ENCODE data around the gene PPP1R9B. TPM values are rescaled to one million over a fixed set of nuclear protein-coding genes. Genes with fewer than 3 reads are reported as not detected.

PPP1R9B gene
- total RNA-seq, 1 donor from 2014 or later, result 103 TPM

- ATAC-seq, result no peak
- H3K4me1 ChIP-seq, result peaks cover 5% of the 10 kb centered on the region
- intact Hi-C loops (cut with DNase I), result no loop called here
- no peaks in the 10 kb centered on the region for H3K9me3 ChIP-seq
- H3K36me3 ChIP-seq, result peaks cover 21% of the 10 kb centered on the region
- no peaks in the 10 kb centered on the region for H3K27me3 ChIP-seq
- no peak for DNase-seq
- TF ChIP-seq CTCF (IDR thresholded peaks at IDR 0.05), result no peak
- no peak overlapping the region for H3K4me3 ChIP-seq
- no peak overlapping the region for H3K27ac ChIP-seq
Observed at GRCh38 chr17:50108556-50108955, 41.9 kb downstream of the PPP1R9B start.

- peaks cover 21% of the 10 kb centered on the region for H3K36me3 ChIP-seq
- no peaks in the 10 kb centered on the region for H3K9me3 ChIP-seq
- H3K27me3 ChIP-seq, result no peaks in the 10 kb centered on the region
- intact Hi-C loops (cut with DNase I), result no loop called here
- ATAC-seq (no peak), DNase-seq (no peak)
- no peak for TF ChIP-seq CTCF (IDR thresholded peaks at IDR 0.05)
- H3K4me3 ChIP-seq, result no peak overlapping the region
- H3K27ac ChIP-seq, result no peak overlapping the region
- H3K4me1 ChIP-seq, result peaks cover 5% of the 10 kb centered on the region
Observed at GRCh38 chr17:50107790-50108414, 42.6 kb downstream of the PPP1R9B start.

- Histone ChIP-seq H3K27me3 (no peaks in the 10 kb centered on the region), H3K27ac (no peak overlapping the region), H3K9me3 (no peaks in the 10 kb centered on the region), H3K36me3 (peaks cover 21% of the 10 kb centered on the region), H3K4me3 (no peak overlapping the region), H3K4me1 (peaks cover 12% of the 10 kb centered on the region)
- intact Hi-C loops (cut with DNase I), result no loop called here
- DNase-seq, result no peak
- ATAC-seq, result no peak
- no peak for TF ChIP-seq CTCF (IDR thresholded peaks at IDR 0.05)
Observed at GRCh38 chr17:50106393-50107131, 43.9 kb downstream of the PPP1R9B start.

- peaks cover 12% of the 10 kb centered on the region for H3K4me1 ChIP-seq
- no peaks in the 10 kb centered on the region for H3K27me3 ChIP-seq
- intact Hi-C loops (cut with DNase I), result no loop called here
- TF ChIP-seq CTCF (IDR thresholded peaks at IDR 0.05), result no peak
- no peak for DNase-seq
- H3K9me3 ChIP-seq, result no peaks in the 10 kb centered on the region
- peaks cover 21% of the 10 kb centered on the region for H3K36me3 ChIP-seq
- H3K4me3 ChIP-seq, result no peak overlapping the region
- no peak overlapping the region for H3K27ac ChIP-seq
- ATAC-seq, result no peak
Observed at GRCh38 chr17:50105811-50106210, 44.7 kb downstream of the PPP1R9B start.

- Histone ChIP-seq H3K4me3 (no peak overlapping the region), H3K27me3 (no peaks in the 10 kb centered on the region), H3K36me3 (peaks cover 34% of the 10 kb centered on the region), H3K27ac (no peak overlapping the region), H3K9me3 (no peaks in the 10 kb centered on the region), H3K4me1 (peaks cover 15% of the 10 kb centered on the region)
- ATAC-seq (no peak), DNase-seq (no peak)
- intact Hi-C loops (cut with DNase I), result no loop called here
- no peak for TF ChIP-seq CTCF (IDR thresholded peaks at IDR 0.05)
Observed at GRCh38 chr17:50103941-50104340, 46.5 kb downstream of the PPP1R9B start.

Data from upper lobe of right lung (tissue), 1 donor.